Measurements from ENCODE around the gene HRAS. TPM values are rescaled to one million over a fixed set of nuclear protein-coding genes. Genes with fewer than 3 reads are reported as not detected.

HRAS gene
- polyA plus RNA-seq, 2 of the 4 experiments (the other 2 are of a cell fraction) = 56.3 to 86.9 TPM

GRCh38 chr11:512761-513595 lies 22.4 kb downstream of the HRAS start:
- FAIRE-seq (no peak), DNase-seq (ENCODE audit: low read depth in 1 of 2, low spot score in 1 of 2) (no peak), ATAC-seq (no peak)
- POLR2A ChIA-PET = no interaction called here
- TF ChIP-seq CBX2 (IDR thresholded peaks at IDR 0.05; ENCODE audit: borderline replicate concordance, low read depth) = no peak
- no peak for TF ChIP-seq FOSB (CRISPR knock-in tag; IDR thresholded peaks at IDR 0.05)
- TF ChIP-seq, protein P1, sequence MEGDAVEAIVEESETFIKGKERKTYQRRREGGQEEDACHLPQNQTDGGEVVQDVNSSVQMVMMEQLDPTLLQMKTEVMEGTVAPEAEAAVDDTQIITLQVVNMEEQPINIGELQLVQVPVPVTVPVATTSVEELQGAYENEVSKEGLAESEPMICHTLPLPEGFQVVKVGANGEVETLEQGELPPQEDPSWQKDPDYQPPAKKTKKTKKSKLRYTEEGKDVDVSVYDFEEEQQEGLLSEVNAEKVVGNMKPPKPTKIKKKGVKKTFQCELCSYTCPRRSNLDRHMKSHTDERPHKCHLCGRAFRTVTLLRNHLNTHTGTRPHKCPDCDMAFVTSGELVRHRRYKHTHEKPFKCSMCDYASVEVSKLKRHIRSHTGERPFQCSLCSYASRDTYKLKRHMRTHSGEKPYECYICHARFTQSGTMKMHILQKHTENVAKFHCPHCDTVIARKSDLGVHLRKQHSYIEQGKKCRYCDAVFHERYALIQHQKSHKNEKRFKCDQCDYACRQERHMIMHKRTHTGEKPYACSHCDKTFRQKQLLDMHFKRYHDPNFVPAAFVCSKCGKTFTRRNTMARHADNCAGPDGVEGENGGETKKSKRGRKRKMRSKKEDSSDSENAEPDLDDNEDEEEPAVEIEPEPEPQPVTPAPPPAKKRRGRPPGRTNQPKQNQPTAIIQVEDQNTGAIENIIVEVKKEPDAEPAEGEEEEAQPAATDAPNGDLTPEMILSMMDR (IDR thresholded peaks at IDR 0.05) = no peak
- no peak for TF ChIP-seq E2F6 (IDR thresholded peaks at IDR 0.05; ENCODE audit: borderline replicate concordance, low read depth)
- TF ChIP-seq GATA3 (IDR thresholded peaks at IDR 0.05; ENCODE audit: borderline replicate concordance) = no peak
- TF ChIP-seq RNF2 (IDR thresholded peaks at IDR 0.05; ENCODE audit: borderline replicate concordance, low read depth) = no peak
- TF ChIP-seq EHF (CRISPR knock-in tag; IDR thresholded peaks at IDR 0.05) = no peak
- TF ChIP-seq KDM5A (IDR thresholded peaks at IDR 0.05) = no peak
- TF ChIP-seq HDAC2 (IDR thresholded peaks at IDR 0.05) = no peak
- TF ChIP-seq MYC (IDR thresholded peaks at IDR 0.05; ENCODE audit: borderline replicate concordance, low read length) = no peak
- TF ChIP-seq HOXB5 (CRISPR knock-in tag; IDR thresholded peaks at IDR 0.05) = no peak
- TF ChIP-seq PBX3 (IDR thresholded peaks at IDR 0.05) = no peak
- TF ChIP-seq JUN (IDR thresholded peaks at IDR 0.05) = no peak
- TF ChIP-seq SMC3 (IDR thresholded peaks at IDR 0.05) = no peak
- TF ChIP-seq HES2 (IDR thresholded peaks at IDR 0.05) = no peak
- TF ChIP-seq HEYL (CRISPR knock-in tag; IDR thresholded peaks at IDR 0.05) = no peak
- no peak for TF ChIP-seq RAD21 (conservative IDR thresholded peaks at IDR 0.05 in 1 of 2, IDR thresholded peaks at IDR 0.05 in 1 of 2)
- TF ChIP-seq CHD4 (IDR thresholded peaks at IDR 0.05; ENCODE audit: borderline replicate concordance) = no peak
- no peak for TF ChIP-seq NPAS2 (CRISPR knock-in tag; IDR thresholded peaks at IDR 0.05; ENCODE audit: borderline replicate concordance)
- Histone ChIP-seq H3K27ac (no peak overlapping the region), H3K4me3 (no peak overlapping the region), H3K4me2 (no peak overlapping the region), H3K4me1 (peaks cover 5% of the 10 kb centered on the region; the same call in 1 of the 3 replicates), H3K9me3 (peaks cover 15% of the 10 kb centered on the region)
- whole genome bisulfite sequencing (ENCODE audit: missing lambda C conversion rate) = 93% methylated on average over 29 of the region's 29 CpGs
- CTCF ChIA-PET = interaction anchor here (1.1 to 1.3 kb wide), 2 partner anchors 65 to 109 kb away, joined by 3 read pairs; no protein-coding TSS in a partner anchor

- no peak overlapping the region for H3K4me2 ChIP-seq
- DNase-seq (ENCODE audit: low read depth in 1 of 2, low spot score in 1 of 2) (no peak), ATAC-seq (no peak), FAIRE-seq (no peak)
- ChIA-PET POLR2A (interaction anchor here (0.7 kb wide), 1 partner anchor 9 kb away, joined by 3 read pairs; no protein-coding TSS in a partner anchor), CTCF (interaction anchor here (1.6 to 7.4 kb wide), 2 partner anchors 9 to 61 kb away, joined by 5 to 55 read pairs; no protein-coding TSS in a partner anchor)
- H3K9me3 ChIP-seq = no peaks in the 10 kb centered on the region
- H3K27ac ChIP-seq = no peak overlapping the region
- no peak for TF ChIP-seq HEYL (CRISPR knock-in tag; IDR thresholded peaks at IDR 0.05)
- WGBS (ENCODE audit: missing lambda C conversion rate) = 90% methylated on average over 5 of the region's 5 CpGs
- H3K4me1 ChIP-seq = peaks cover 15% of the 10 kb centered on the region; the same call in 2 of the 3 replicates
- H3K4me3 ChIP-seq = no peak overlapping the region
Observed at GRCh38 chr11:508956-509355, 26.4 kb downstream of the HRAS start.

All from A549 (cell line).